GM19324 (cell line): ENCODE data around the gene CD79A.

Experiments
- ATAC-seq: cut with Tn5 transposase; IDR thresholded peaks from one replicate; pipeline ENCODE4 v1.9.1; 2021; ENCODE audit warnings: mild to moderate bottlenecking, moderate library complexity; ENCODE audit not compliant: unreplicated experiment, low FRiP score

The CD79A gene

DNA sequence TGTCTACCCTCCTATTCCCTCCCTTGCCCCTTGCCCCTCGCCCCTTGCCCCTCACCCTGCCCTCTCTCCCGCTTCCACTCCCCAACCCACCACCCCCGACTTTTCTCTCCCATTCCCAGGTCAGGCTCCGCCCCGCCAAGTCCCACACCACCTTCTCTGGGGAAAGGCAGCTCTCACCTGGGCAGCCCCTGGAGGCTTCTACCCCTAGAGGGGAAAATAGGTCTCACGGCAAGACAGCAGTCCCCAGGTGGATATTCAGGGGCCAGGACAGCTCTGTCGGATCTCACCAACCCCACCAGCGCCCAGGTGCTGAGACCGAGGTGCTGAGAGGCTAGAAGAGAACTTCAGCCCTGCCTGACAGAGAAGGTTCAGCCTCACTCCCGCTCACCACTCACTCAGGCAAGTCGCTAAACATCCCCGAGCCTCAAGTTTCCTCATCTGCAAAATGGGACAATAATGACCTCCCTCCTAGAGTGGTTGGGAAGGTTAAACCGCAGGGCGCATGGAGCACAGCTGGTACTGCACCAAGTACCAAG lies 52.5 kb downstream of the CD79A start:
- no peak for ATAC-seq

GRCh38 chr19:41930322-41930722 lies 53.2 kb downstream of the CD79A start:
- no peak for ATAC-seq
